Measurements from ENCODE around the gene DTNA. TPM values are rescaled to one million over a fixed set of nuclear protein-coding genes. Genes with fewer than 3 reads are reported as not detected.
A peak's percentile ranks its signal among the peaks of the same experiment; 100 is the strongest.

DTNA gene
- total and polyA plus RNA-seq, 4 donors, result 90.4 to 190 (median 131) TPM

DNA sequence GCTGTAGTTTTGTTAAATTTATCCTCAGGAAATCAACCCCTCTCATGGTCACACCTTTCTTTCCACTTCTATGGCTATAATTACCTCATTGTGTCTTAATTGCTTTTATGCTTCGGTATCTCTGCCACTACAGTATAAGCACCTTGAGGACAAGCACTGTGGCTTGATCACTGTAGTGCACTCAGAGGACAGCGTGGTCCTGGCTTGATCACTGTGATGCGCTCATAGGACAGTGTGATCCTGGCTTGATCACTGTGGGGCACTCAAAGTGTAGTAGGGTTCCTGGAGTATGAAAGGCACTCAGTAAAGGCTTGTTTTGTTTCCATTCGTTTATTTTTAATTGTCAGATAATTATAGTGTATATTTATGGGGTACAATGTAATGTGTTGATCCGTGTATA lies 44.2 kb downstream of the DTNA start:
- Histone ChIP-seq H3K27ac (ENCODE audit: low read depth, low read length) (no peak overlapping the region), H3K4me3 (ENCODE audit: low read depth, low read length) (no peak overlapping the region), H3K27me3 (ENCODE audit: control insufficient read depth, insufficient read depth, low read length) (no peaks in the 10 kb centered on the region), H3K36me3 (ENCODE audit: control insufficient read depth, insufficient read depth, low read length) (no peaks in the 10 kb centered on the region), H3K9me3 (ENCODE audit: control insufficient read depth, insufficient read depth, low read length) (no peaks in the 10 kb centered on the region), H3K4me1 (ENCODE audit: control insufficient read depth, insufficient read depth, low read length) (no peaks in the 10 kb centered on the region)
- DNase-seq (ENCODE audit: low read depth in 4 of 6, low spot score in 6 of 6), result no peak
- WGBS (ENCODE audit: insufficient coverage), result 93% methylated on average over 3 of the region's 5 CpGs

DNA sequence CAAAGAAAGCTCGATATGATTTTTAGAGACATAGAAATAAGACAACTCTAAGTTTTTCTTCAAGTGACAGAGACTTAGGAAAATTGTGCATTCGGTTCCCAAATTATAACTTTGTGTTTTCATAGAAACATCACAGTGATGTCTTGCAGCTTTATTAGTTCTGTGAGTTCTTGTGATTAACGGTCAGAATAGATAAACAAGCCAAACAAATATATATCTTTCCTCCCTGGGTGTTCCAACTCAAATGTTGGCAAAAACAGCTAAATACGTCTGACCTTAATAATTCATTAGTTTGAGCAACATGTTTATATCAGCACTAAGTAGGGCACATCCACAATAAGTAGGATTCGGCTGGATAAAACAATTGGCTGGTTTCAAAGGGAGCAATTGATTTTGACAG lies 47.6 kb downstream of the DTNA start:
- no CpG with 5 or more reads among the region's 5 CpGs for WGBS (ENCODE audit: insufficient coverage)
- H3K27ac ChIP-seq (ENCODE audit: low read depth, low read length), result no peak overlapping the region
- H3K9me3 ChIP-seq (ENCODE audit: control insufficient read depth, insufficient read depth, low read length), result no peaks in the 10 kb centered on the region
- H3K4me3 ChIP-seq (ENCODE audit: low read depth, low read length), result no peak overlapping the region
- peaks cover 4% of the 10 kb centered on the region for H3K4me1 ChIP-seq (ENCODE audit: control insufficient read depth, insufficient read depth, low read length)
- H3K27me3 ChIP-seq (ENCODE audit: control insufficient read depth, insufficient read depth, low read length), result no peaks in the 10 kb centered on the region
- DNase-seq (ENCODE audit: low read depth in 4 of 6, low spot score in 6 of 6), result no peak
- H3K36me3 ChIP-seq (ENCODE audit: control insufficient read depth, insufficient read depth, low read length), result no peaks in the 10 kb centered on the region

DNA sequence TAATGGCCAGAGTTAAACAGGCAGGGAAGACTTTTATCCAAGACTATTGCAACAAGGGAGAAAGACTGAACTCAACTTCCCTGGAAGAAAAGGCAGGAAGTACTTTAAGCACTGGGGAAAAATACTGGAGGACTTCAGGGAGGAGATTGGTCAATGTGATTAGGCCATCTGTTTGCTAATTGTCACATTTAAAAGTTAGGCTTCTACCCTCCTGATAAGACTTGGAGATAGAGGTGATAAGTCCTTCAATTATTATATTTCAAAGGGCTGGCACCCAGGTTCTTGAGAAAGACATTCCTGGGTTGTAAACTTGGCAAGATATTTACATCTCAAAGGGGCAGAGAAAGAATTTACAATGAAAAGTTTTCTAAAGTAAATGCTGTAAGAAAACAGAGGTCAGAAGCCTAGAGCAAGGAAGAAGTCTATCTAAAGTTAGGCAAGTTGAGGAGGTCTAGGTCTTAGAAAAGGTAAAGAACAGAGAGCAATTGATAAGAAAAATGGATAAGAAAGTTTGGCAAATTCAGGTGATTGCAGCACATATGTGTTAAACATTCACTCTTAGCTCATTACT lies 48.4 kb downstream of the DTNA start:
- H3K9me3 ChIP-seq (ENCODE audit: control insufficient read depth, insufficient read depth, low read length), result no peaks in the 10 kb centered on the region
- no peaks in the 10 kb centered on the region for H3K27me3 ChIP-seq (ENCODE audit: control insufficient read depth, insufficient read depth, low read length)
- no peaks in the 10 kb centered on the region for H3K36me3 ChIP-seq (ENCODE audit: control insufficient read depth, insufficient read depth, low read length)
- no peak for DNase-seq (ENCODE audit: low read depth in 4 of 6, low spot score in 6 of 6)
- H3K4me3 ChIP-seq (ENCODE audit: low read depth, low read length), result no peak overlapping the region
- H3K27ac ChIP-seq (ENCODE audit: low read depth, low read length), result no peak overlapping the region
- peaks cover 4% of the 10 kb centered on the region for H3K4me1 ChIP-seq (ENCODE audit: control insufficient read depth, insufficient read depth, low read length)

DNA sequence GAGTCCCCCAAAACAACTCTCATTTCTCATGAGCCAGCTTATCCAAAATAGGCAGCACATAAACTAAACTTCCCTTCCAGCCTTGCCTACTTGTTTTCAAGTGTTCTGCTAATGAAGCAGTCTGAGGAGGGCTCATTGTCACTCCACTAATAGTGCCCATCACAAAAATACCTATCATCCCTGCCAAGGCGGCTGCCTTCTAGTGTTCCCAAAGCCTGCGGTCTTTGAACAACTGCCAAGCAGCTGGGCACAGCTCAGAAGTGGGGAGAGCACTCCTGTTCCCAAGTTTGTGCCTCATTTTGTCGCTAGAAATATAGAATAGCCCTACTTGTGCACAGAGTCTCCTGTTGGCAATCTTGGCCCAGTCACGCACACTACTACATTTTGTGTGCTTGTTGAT lies 50.3 kb downstream of the DTNA start:
- DNase-seq (ENCODE audit: low read depth in 4 of 6, low spot score in 6 of 6), result peak in 5 of 6 donors; percentile 33 to 79 (median 45)
- H3K36me3 ChIP-seq (ENCODE audit: control insufficient read depth, insufficient read depth, low read length), result no peaks in the 10 kb centered on the region
- no peak overlapping the region for H3K4me3 ChIP-seq (ENCODE audit: low read depth, low read length)
- 30% methylated on average over 2 of the region's 4 CpGs for WGBS (ENCODE audit: insufficient coverage)
- no peaks in the 10 kb centered on the region for H3K27me3 ChIP-seq (ENCODE audit: control insufficient read depth, insufficient read depth, low read length)
- no peak overlapping the region for H3K27ac ChIP-seq (ENCODE audit: low read depth, low read length)
- H3K4me1 ChIP-seq (ENCODE audit: control insufficient read depth, insufficient read depth, low read length), result peaks cover 4% of the 10 kb centered on the region
- no peaks in the 10 kb centered on the region for H3K9me3 ChIP-seq (ENCODE audit: control insufficient read depth, insufficient read depth, low read length)

DNA sequence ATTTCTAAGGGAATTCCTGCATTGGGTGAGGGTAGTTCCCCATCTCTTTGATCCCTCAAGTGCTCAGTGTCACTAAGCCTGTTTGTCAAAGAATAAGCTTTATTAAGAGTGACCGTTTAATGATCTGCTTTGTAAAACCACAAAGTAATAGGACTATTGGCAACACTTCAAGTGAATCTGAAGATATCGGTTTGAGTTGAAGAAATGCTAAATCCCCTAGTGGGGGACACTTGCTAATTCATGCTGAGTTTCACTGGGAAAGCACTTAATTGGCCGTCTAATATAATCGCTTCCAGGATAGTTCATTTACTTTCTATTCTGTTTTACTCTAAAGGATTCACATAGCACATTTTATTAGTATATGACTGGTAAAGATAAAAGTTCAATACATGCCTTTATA lies 54.4 kb downstream of the DTNA start:
- Histone ChIP-seq H3K27ac (ENCODE audit: low read depth, low read length) (no peak overlapping the region), H3K4me1 (ENCODE audit: control insufficient read depth, insufficient read depth, low read length) (peaks cover 4% of the 10 kb centered on the region), H3K36me3 (ENCODE audit: control insufficient read depth, insufficient read depth, low read length) (no peaks in the 10 kb centered on the region), H3K27me3 (ENCODE audit: control insufficient read depth, insufficient read depth, low read length) (no peaks in the 10 kb centered on the region), H3K9me3 (ENCODE audit: control insufficient read depth, insufficient read depth, low read length) (no peaks in the 10 kb centered on the region), H3K4me3 (ENCODE audit: low read depth, low read length) (no peak overlapping the region)
- no CpG with 5 or more reads among the region's 4 CpGs for WGBS (ENCODE audit: insufficient coverage)
- no peak for DNase-seq (ENCODE audit: low read depth in 4 of 6, low spot score in 6 of 6)

DNA sequence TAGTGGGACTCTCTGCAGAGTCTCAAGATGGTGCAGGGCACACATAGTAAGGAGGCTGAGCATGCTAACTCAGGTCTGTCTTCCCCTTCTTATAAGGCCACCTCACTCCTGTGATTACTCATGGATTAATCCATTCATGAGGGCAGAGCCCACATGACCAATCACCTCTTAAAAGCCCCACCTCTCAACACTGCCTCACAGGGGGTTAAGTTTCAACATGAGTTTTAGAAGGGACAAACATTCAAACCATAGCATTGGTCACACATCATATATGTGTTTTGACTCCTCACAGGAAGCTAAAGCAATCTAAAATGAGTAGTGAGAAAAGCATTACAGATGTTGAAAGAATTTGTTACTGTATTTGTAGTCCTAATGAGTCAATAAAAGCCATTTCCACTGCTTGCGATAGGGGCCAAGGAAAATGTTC lies 57.5 kb downstream of the DTNA start:
- no peak overlapping the region for H3K4me3 ChIP-seq (ENCODE audit: low read depth, low read length)
- H3K36me3 ChIP-seq (ENCODE audit: control insufficient read depth, insufficient read depth, low read length), result no peaks in the 10 kb centered on the region
- H3K9me3 ChIP-seq (ENCODE audit: control insufficient read depth, insufficient read depth, low read length), result no peaks in the 10 kb centered on the region
- no peaks in the 10 kb centered on the region for H3K27me3 ChIP-seq (ENCODE audit: control insufficient read depth, insufficient read depth, low read length)
- no peak overlapping the region for H3K27ac ChIP-seq (ENCODE audit: low read depth, low read length)
- DNase-seq (ENCODE audit: low read depth in 4 of 6, low spot score in 6 of 6), result no peak
- no peaks in the 10 kb centered on the region for H3K4me1 ChIP-seq (ENCODE audit: control insufficient read depth, insufficient read depth, low read length)
- no CpG with 5 or more reads among the region's 1 CpG for WGBS (ENCODE audit: insufficient coverage)

DNA sequence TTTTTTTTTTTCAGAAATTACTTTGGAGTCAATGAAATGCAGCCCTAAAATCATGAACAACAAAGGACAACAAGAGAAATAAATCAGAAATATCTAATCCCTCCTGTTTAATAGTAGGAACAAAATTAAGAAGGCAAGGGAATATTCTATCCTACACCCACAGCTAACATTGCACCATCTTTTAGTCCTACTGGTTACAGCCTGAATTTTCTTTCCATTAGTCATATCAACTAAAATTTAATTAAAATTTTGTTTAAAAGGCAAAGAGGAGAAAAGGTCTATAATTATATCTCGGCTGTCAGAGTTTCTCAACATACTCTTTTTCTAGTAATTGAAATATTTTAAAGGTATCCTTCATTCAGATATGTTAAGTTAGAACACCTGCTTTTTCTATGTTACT lies 61.9 kb downstream of the DTNA start:
- H3K36me3 ChIP-seq (ENCODE audit: control insufficient read depth, insufficient read depth, low read length), result no peaks in the 10 kb centered on the region
- no peaks in the 10 kb centered on the region for H3K27me3 ChIP-seq (ENCODE audit: control insufficient read depth, insufficient read depth, low read length)
- H3K9me3 ChIP-seq (ENCODE audit: control insufficient read depth, insufficient read depth, low read length), result no peaks in the 10 kb centered on the region
- H3K4me1 ChIP-seq (ENCODE audit: control insufficient read depth, insufficient read depth, low read length), result peaks cover 5% of the 10 kb centered on the region
- H3K4me3 ChIP-seq (ENCODE audit: low read depth, low read length), result no peak overlapping the region
- H3K27ac ChIP-seq (ENCODE audit: low read depth, low read length), result no peak overlapping the region
- no peak for DNase-seq (ENCODE audit: low read depth in 4 of 6, low spot score in 6 of 6)
- no CpG with 5 or more reads among the region's 1 CpG for WGBS (ENCODE audit: insufficient coverage)

DNA sequence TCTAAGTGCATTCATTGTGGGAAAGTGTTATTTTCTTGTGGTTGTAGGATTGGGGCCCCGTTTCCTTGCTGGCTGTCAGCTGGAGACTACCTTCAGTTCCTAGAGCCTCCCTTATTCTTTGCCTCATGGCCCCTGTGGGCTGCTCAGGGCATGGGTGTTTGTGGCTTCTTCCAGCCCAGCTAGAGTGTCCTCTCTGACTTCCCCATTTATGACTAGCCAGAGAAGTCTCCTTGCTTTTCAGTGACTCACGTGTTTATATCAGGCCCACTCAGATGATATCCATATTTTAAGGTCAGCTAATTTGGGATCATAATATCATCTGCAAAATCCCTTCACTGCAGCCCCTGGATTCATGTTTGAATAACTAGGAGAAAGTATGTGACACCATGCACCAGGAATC lies 62.8 kb downstream of the DTNA start:
- H3K27me3 ChIP-seq (ENCODE audit: control insufficient read depth, insufficient read depth, low read length), result no peaks in the 10 kb centered on the region
- H3K4me3 ChIP-seq (ENCODE audit: low read depth, low read length), result no peak overlapping the region
- H3K36me3 ChIP-seq (ENCODE audit: control insufficient read depth, insufficient read depth, low read length), result no peaks in the 10 kb centered on the region
- 50% methylated on average over 1 of the region's 2 CpGs for WGBS (ENCODE audit: insufficient coverage)
- H3K9me3 ChIP-seq (ENCODE audit: control insufficient read depth, insufficient read depth, low read length), result no peaks in the 10 kb centered on the region
- H3K27ac ChIP-seq (ENCODE audit: low read depth, low read length), result no peak overlapping the region
- no peak for DNase-seq (ENCODE audit: low read depth in 4 of 6, low spot score in 6 of 6)
- H3K4me1 ChIP-seq (ENCODE audit: control insufficient read depth, insufficient read depth, low read length), result peaks cover 5% of the 10 kb centered on the region

DNA sequence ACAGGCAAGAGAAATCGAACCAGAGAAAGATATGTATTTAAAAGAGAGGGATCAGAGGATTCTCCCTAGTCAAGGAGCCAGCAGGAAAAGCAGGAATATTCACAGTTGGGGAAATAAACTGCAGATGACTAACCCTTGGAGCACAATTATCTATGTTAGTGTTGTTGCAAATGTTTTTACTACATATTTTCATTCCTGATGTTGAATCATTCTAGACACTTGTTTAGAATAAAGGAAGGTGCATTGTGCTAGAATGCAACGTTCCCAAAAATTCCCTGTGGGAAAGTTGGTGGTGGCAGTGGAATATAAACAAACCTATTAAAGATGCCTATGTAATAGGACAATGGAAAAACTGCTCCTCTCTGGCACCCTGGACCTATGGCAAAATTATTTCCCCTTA lies 63.3 kb downstream of the DTNA start:
- Histone ChIP-seq H3K9me3 (ENCODE audit: control insufficient read depth, insufficient read depth, low read length) (no peaks in the 10 kb centered on the region), H3K27me3 (ENCODE audit: control insufficient read depth, insufficient read depth, low read length) (no peaks in the 10 kb centered on the region), H3K36me3 (ENCODE audit: control insufficient read depth, insufficient read depth, low read length) (no peaks in the 10 kb centered on the region), H3K4me1 (ENCODE audit: control insufficient read depth, insufficient read depth, low read length) (peaks cover 5% of the 10 kb centered on the region), H3K4me3 (ENCODE audit: low read depth, low read length) (no peak overlapping the region), H3K27ac (ENCODE audit: low read depth, low read length) (no peak overlapping the region)
- no peak for DNase-seq (ENCODE audit: low read depth in 4 of 6, low spot score in 6 of 6)
- 85% methylated on average over 1 of the region's 2 CpGs for WGBS (ENCODE audit: insufficient coverage)

DNA sequence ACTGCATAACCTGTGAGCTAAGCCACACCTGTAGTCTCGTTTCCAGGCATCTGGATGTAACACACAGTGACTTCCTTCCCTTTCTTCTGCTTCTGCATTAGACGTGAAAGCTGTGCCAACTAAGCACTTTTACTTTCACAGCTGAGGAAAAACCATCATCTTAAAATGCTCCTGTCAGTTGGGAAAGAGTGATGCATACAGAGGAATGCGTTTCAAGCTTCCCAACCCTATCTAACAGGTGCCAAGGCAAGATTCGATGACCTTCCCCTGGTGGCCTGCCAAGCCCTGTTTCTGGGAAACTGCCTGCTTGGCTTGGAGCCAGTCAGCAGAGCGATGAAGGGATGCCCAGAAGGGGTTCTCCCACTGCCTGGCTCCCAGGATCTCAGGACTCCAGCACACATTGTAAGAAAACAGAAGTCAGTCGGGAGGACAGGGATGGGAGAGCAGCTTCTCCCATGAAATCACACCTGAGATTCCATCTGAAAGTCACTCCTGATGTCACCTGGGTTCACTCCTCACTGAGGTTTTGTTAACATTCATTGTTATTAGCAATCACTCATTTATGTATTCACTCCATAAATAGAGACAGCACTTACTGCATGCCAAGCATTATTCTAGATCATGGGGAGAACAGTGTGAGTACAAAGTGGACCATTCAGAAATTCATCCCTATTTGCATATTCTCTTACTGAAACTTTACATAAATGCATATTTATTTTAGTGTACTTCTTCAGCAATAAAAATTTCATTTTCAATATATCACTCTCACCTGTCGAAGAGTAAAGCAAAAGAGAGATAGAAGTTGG lies 64.1 kb downstream of the DTNA start:
- H3K27me3 ChIP-seq (ENCODE audit: control insufficient read depth, insufficient read depth, low read length), result no peaks in the 10 kb centered on the region
- no peaks in the 10 kb centered on the region for H3K36me3 ChIP-seq (ENCODE audit: control insufficient read depth, insufficient read depth, low read length)
- 32% methylated on average over 4 of the region's 7 CpGs for WGBS (ENCODE audit: insufficient coverage)
- H3K4me3 ChIP-seq (ENCODE audit: low read depth, low read length), result no peak overlapping the region
- DNase-seq (ENCODE audit: low read depth in 4 of 6, low spot score in 6 of 6), result peak in 5 of 6 donors; percentile 49 to 90 (median 54)
- peaks cover 5% of the 10 kb centered on the region for H3K4me1 ChIP-seq (ENCODE audit: control insufficient read depth, insufficient read depth, low read length)
- no peaks in the 10 kb centered on the region for H3K9me3 ChIP-seq (ENCODE audit: control insufficient read depth, insufficient read depth, low read length)
- peak overlapping the region; percentile 49 for H3K27ac ChIP-seq (ENCODE audit: low read depth, low read length)

Measured in spinal cord (tissue), 10 donors.